ENCODE measurements around the gene TSHZ1.

DNA sequence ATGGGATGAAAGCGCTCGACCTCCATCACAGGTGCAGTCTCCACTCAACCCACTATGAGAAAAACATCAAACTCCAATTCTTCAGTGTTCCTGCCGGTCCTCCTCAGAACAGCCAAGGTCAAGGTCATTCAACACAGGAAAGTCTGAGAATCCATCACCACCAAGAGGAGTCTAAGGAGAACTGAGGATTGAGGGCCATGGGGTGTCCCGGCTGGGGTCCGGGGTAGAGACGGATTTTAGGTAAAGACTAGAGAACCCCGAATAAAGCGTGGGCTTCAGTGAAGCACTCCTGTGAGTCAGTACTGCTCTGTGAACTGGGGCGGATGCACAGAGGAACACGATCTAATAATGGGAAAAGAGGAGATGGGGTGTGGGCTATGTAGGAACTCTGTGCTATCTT is 43.5 kb upstream of the TSHZ1 start:
- TF ChIP-seq, protein P1, sequence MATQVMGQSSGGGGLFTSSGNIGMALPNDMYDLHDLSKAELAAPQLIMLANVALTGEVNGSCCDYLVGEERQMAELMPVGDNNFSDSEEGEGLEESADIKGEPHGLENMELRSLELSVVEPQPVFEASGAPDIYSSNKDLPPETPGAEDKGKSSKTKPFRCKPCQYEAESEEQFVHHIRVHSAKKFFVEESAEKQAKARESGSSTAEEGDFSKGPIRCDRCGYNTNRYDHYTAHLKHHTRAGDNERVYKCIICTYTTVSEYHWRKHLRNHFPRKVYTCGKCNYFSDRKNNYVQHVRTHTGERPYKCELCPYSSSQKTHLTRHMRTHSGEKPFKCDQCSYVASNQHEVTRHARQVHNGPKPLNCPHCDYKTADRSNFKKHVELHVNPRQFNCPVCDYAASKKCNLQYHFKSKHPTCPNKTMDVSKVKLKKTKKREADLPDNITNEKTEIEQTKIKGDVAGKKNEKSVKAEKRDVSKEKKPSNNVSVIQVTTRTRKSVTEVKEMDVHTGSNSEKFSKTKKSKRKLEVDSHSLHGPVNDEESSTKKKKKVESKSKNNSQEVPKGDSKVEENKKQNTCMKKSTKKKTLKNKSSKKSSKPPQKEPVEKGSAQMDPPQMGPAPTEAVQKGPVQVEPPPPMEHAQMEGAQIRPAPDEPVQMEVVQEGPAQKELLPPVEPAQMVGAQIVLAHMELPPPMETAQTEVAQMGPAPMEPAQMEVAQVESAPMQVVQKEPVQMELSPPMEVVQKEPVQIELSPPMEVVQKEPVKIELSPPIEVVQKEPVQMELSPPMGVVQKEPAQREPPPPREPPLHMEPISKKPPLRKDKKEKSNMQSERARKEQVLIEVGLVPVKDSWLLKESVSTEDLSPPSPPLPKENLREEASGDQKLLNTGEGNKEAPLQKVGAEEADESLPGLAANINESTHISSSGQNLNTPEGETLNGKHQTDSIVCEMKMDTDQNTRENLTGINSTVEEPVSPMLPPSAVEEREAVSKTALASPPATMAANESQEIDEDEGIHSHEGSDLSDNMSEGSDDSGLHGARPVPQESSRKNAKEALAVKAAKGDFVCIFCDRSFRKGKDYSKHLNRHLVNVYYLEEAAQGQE (IDR thresholded peaks at IDR 0.05; ENCODE audit: borderline replicate concordance) = no peak
- no peak for TF ChIP-seq RAD21 (conservative IDR thresholded peaks at IDR 0.05)
- TF ChIP-seq, protein P2, sequence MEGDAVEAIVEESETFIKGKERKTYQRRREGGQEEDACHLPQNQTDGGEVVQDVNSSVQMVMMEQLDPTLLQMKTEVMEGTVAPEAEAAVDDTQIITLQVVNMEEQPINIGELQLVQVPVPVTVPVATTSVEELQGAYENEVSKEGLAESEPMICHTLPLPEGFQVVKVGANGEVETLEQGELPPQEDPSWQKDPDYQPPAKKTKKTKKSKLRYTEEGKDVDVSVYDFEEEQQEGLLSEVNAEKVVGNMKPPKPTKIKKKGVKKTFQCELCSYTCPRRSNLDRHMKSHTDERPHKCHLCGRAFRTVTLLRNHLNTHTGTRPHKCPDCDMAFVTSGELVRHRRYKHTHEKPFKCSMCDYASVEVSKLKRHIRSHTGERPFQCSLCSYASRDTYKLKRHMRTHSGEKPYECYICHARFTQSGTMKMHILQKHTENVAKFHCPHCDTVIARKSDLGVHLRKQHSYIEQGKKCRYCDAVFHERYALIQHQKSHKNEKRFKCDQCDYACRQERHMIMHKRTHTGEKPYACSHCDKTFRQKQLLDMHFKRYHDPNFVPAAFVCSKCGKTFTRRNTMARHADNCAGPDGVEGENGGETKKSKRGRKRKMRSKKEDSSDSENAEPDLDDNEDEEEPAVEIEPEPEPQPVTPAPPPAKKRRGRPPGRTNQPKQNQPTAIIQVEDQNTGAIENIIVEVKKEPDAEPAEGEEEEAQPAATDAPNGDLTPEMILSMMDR (IDR thresholded peaks at IDR 0.05; ENCODE audit: poor library complexity, severe bottlenecking) = no peak
- no peak for TF ChIP-seq POLR2AphosphoS5 (IDR thresholded peaks at IDR 0.05)
- TF ChIP-seq EZH2 (IDR thresholded peaks at IDR 0.05; ENCODE audit: borderline replicate concordance, insufficient read depth, low read length, poor library complexity, severe bottlenecking) = no peak
- TF ChIP-seq EP300 (conservative IDR thresholded peaks at IDR 0.05; ENCODE audit: poor library complexity, severe bottlenecking) = no peak

All from neural cell (in vitro differentiated cells).